GM12878 (cell line): ENCODE data around the gene ADGRG7. TPM values are rescaled to one million over a fixed set of nuclear protein-coding genes. Genes with fewer than 3 reads are reported as not detected.

ENCODE experiments used
- ATAC-seq: fragments of 200-7000 bp; cut with Tn5 transposase; 3 replicates; pipeline ENCODE4 v1.9.1; 2020; ENCODE audit warnings: mild to moderate bottlenecking, moderate library complexity
- BruUV-seq: library from RNA; stranded (reverse); fragments of 400-500 nt; replicated peaks from 2 replicates; lab custom pipeline; 2021; lab: Mats Ljungman, UMichigan
- CTCF ChIA-PET: fragments of 300-600 bp; sonication (Branson Sonifier 250); formaldehyde crosslinking; extraction: SDS; loops from one replicate; lab custom pipeline; 2021; ENCODE audit warnings: inconsistent platforms; lab: Yijun Ruan, JAX
- POLR2A ChIA-PET: fragments of 350-600 bp; formaldehyde crosslinking; extraction: SDS; loops from one replicate; lab custom pipeline; 2021; ENCODE audit warnings: inconsistent platforms; lab: Charles Lee
- RAD21 ChIA-PET: fragments of 300-600 bp; sonication (Branson Sonifier 250); formaldehyde crosslinking; loops from one replicate; lab custom pipeline; 2023; ENCODE audit warnings: antibody characterized with exemption; ENCODE audit not compliant: unreplicated experiment; lab: Charles Lee
- SMC1A ChIA-PET: fragments of 300-600 bp; sonication (Branson Sonifier 250); formaldehyde crosslinking; loops from one replicate; lab custom pipeline; 2023; ENCODE audit not compliant: unreplicated experiment, uncharacterized antibody; lab: Charles Lee
- DNase-seq: peaks from one replicate; pipeline ENCODE4 v3.0.0-alpha.2; 2011; ENCODE audit warnings: low read depth, low spot score
- FAIRE-seq: peaks from 3 replicates; lab custom pipeline; 2011; peaks lifted over from hg19 to GRCh38; lab: Jason Lieb, UNC
- H2AFZ ChIP-seq: 2 replicates; pipeline ENCODE4 v1.6.0; 2011; ENCODE audit warnings: low read depth, low read length, control low read depth; ENCODE audit not compliant: control insufficient read depth
- H3K27ac ChIP-seq: 2 replicates; pipeline ENCODE4 v1.5.1; 2011; ENCODE audit warnings: control low read depth; ENCODE audit not compliant: control insufficient read depth, insufficient read depth
- H3K27me3 ChIP-seq, 2 experiments: replicated peaks in 1 of 2; 2 replicates each; pipeline versions ENCODE4 v1.6.0 to v1.6.1; 2011; ENCODE audit warnings: low read length in 1 of 2; ENCODE audit not compliant: control insufficient read depth in 2 of 2, insufficient read depth in 2 of 2
- H3K36me3 ChIP-seq, 2 experiments: 2 replicates each; pipeline ENCODE4 v1.5.1; 2011; ENCODE audit warnings: low read length in 1 of 2; ENCODE audit not compliant: control insufficient read depth in 2 of 2, insufficient read depth in 2 of 2
- H3K4me1 ChIP-seq: 2 replicates; pipeline ENCODE4 v1.6.1; 2011; ENCODE audit warnings: mild to moderate bottlenecking, low read length, moderate library complexity, mixed read lengths; ENCODE audit not compliant: control insufficient read depth, insufficient read depth
- H3K4me2 ChIP-seq: 2 replicates; pipeline ENCODE4 v1.6.0; 2011; ENCODE audit warnings: control low read depth; ENCODE audit not compliant: control insufficient read depth, insufficient read depth
- H3K4me3 ChIP-seq: fragments of 200-600 bp; sonication (generic); 2 replicates; pipeline ENCODE4 v1.5.1; 2016
- H3K79me2 ChIP-seq: 2 replicates; pipeline ENCODE4 v1.6.0; 2011; ENCODE audit warnings: low read length; ENCODE audit not compliant: control insufficient read depth, insufficient read depth
- H3K9ac ChIP-seq: 2 replicates; pipeline ENCODE4 v1.8.0; 2011; ENCODE audit warnings: low read length, control low read depth, mixed read lengths; ENCODE audit not compliant: control insufficient read depth, insufficient read depth
- H3K9me3 ChIP-seq: replicated peaks from 3 replicates; pipeline ENCODE4 v1.5.1; 2011; ENCODE audit warnings: mild to moderate bottlenecking, low read length; ENCODE audit not compliant: control insufficient read depth, insufficient read depth
- H4K20me1 ChIP-seq: 2 replicates; pipeline ENCODE4 v1.6.0; 2011; ENCODE audit not compliant: control insufficient read depth, insufficient read depth
- BACH1 ChIP-seq: fragments of 450-650 bp; IDR thresholded peaks from 2 replicates; pipeline ENCODE4 v1.6.1; 2017; ENCODE audit warnings: mild to moderate bottlenecking, borderline replicate concordance
- CBFB ChIP-seq: IDR thresholded peaks from 2 replicates; pipeline ENCODE4 v1.6.1; 2016; ENCODE audit warnings: antibody characterized with exemption, low read depth
- CBX3 ChIP-seq: fragments of 200-600 bp; sonication (generic); IDR thresholded peaks from 2 replicates; pipeline ENCODE4 v1.6.1; 2016; ENCODE audit warnings: low read depth, borderline replicate concordance
- FOXM1 ChIP-seq: IDR thresholded peaks from 2 replicates; pipeline ENCODE4 v1.6.1; 2012; ENCODE audit warnings: low read depth, mild to moderate bottlenecking, inconsistent platforms, low read length, moderate library complexity
- JUND ChIP-seq: IDR thresholded peaks from 2 replicates; pipeline ENCODE4 v1.6.1; 2012; ENCODE audit warnings: low read depth, mild to moderate bottlenecking, low read length, improper control_type of control experiment, moderate library complexity
- in situ Hi-C: fragments of 300-500 bp; cut with MboI; formaldehyde crosslinking; loops from 9 replicates; pipeline ENCODE4 v1.14.3; 2018; ENCODE audit warnings: mixed read lengths
- intact Hi-C: fragments of 100-400 bp; cut with micrococcal nuclease; formaldehyde crosslinking; loops from one replicate; pipeline ENCODE4 v1.14.2; 2022; ENCODE audit not compliant: unreplicated experiment
- polyA plus RNA-seq, 11 experiments: library from polyadenylated mRNA; depleted of rRNA in 4 of 11; unstranded in 6 of 11; stranded (reverse) in 5 of 11; fragments of >200 nt; fragmentation: Nextera tagmentation in 4 of 11; fragmentation: Illumina TruSeq in 1 of 11; extraction: Ambion mirVana in 4 of 11; extraction: Trizol in 1 of 11; gene quantifications; 1 replicate in 1 of 11; 2 replicates in 10 of 11; pipeline versions ENCODE4 v1.2.1 to v1.2.3, GENCODE V29; 2011 to 2016; ENCODE audit warnings: inconsistent platforms in 2 of 11, missing spikeins in 2 of 11, low read depth in 1 of 11
- total RNA-seq, 4 experiments: library from RNA; depleted of rRNA in 3 of 4; stranded (reverse); fragments of >200 nt in 3 of 4; fragmentation: Illumina TruSeq in 1 of 4; extraction: Trizol in 1 of 4; gene quantifications; 2 replicates each; pipeline versions ENCODE4 v1.2.1 to v1.2.3, GENCODE V29; 2013 to 2021

Gene ADGRG7
- total and polyA plus RNA-seq, 10 of the 15 experiments (the other 5 are each of a cell fraction or from before 2014, with no cell fraction given) = 0.02 to 0.21 (median 0.14) TPM; not detected in 7

- POLR2A ChIA-PET = no interaction called here
- no peak overlapping the region for H3K4me3 ChIP-seq
- SMC1A ChIA-PET = no interaction called here
- no peaks in the 10 kb centered on the region for H3K9me3 ChIP-seq
- no peak for TF ChIP-seq CBFB
- in situ Hi-C loops = no loop called here
- H3K27me3 ChIP-seq = no peaks in the 10 kb centered on the region
- no peaks in the 10 kb centered on the region for H3K4me1 ChIP-seq
- RAD21 ChIA-PET = no interaction called here
- no peak overlapping the region for H3K9ac ChIP-seq
- no peak overlapping the region for H2AFZ ChIP-seq
- H3K4me2 ChIP-seq = no peak overlapping the region
- intact Hi-C loops = no loop called here
- no TSS peak for BruUV-seq
- CTCF ChIA-PET = no interaction called here
- ATAC-seq (no peak), DNase-seq (no peak), FAIRE-seq (no peak)
- no peaks in the 10 kb centered on the region for H3K36me3 ChIP-seq
- H4K20me1 ChIP-seq = no peaks in the 10 kb centered on the region
- no peak overlapping the region for H3K27ac ChIP-seq
- no peaks in the 10 kb centered on the region for H3K79me2 ChIP-seq
Measured at GRCh38 chr3:100615684-100616083, 6.3 kb downstream of the ADGRG7 start.

GRCh38 chr3:100621251-100621650 lies 11.8 kb downstream of the ADGRG7 start:
- TF ChIP-seq FOXM1 = no peak
- TF ChIP-seq JUND = no peak
- no peak for TF ChIP-seq CBX3
- no peak for TF ChIP-seq BACH1
- intact Hi-C loops (no loop called here), in situ Hi-C loops (no loop called here)
- H3K4me2 ChIP-seq = no peak overlapping the region
- no peak for FAIRE-seq
- ChIA-PET POLR2A (no interaction called here), CTCF (interaction anchor here (0.9 to 1.4 kb wide), 4 partner anchors 9 to 158 kb away, joined by 3 to 5 read pairs (median 4); no protein-coding TSS in a partner anchor), SMC1A (interaction anchor here (1.2 to 1.6 kb wide), 4 partner anchors 13 to 159 kb away, joined by 3 to 6 read pairs (median 6); no protein-coding TSS in a partner anchor), RAD21 (interaction anchor here (1.2 to 1.4 kb wide), 3 partner anchors 14 to 159 kb away, joined by 3 to 7 read pairs (median 4); no protein-coding TSS in a partner anchor)
- no peak overlapping the region for H3K9ac ChIP-seq
- H2AFZ ChIP-seq = no peak overlapping the region
- DNase-seq = no peak
- no peaks in the 10 kb centered on the region for H3K4me1 ChIP-seq
- H3K9me3 ChIP-seq = no peaks in the 10 kb centered on the region
- H3K79me2 ChIP-seq = no peaks in the 10 kb centered on the region
- no peaks in the 10 kb centered on the region for H3K36me3 ChIP-seq
- no peak overlapping the region for H3K27ac ChIP-seq
- no peaks in the 10 kb centered on the region for H3K27me3 ChIP-seq
- BruUV-seq = no TSS peak
- no peak for ATAC-seq
- H4K20me1 ChIP-seq = no peaks in the 10 kb centered on the region
- no peak overlapping the region for H3K4me3 ChIP-seq
